Measurements from ENCODE around the gene OR8H3. TPM values are rescaled to one million over a fixed set of nuclear protein-coding genes. Genes with fewer than 3 reads are reported as not detected.

The OR8H3 gene
- total and polyA plus RNA-seq, 9 of the 15 experiments (the other 6 are each of a cell fraction or from before 2014, with no cell fraction given) = not detected

DNA sequence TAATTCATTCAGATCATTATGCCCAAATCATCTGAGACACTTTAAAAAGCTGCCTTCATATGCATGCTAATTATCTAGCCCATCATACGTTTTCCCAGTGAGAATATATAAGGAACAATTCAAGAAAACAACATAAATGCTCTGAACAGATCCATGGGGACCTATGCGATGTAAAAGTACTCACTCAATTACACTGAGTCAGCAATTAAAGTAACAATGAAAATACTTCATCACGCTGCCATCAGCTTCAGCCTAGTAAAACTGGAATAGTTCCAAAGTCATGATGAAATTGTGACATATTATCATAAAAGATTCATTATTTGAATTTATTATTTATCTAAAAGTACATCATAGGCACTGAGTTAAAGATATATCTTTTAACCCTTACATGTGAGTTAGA, 41.6 kb downstream of the OR8H3 start:
- WGBS (ENCODE audit: insufficient coverage, low coverage, missing lambda C conversion rate) = 0% methylated on average over 3 of the region's 3 CpGs
- no peak for FAIRE-seq
- Histone ChIP-seq H3K9me1 (ENCODE audit: control insufficient read depth, insufficient read depth, low read length) (no peaks in the 10 kb centered on the region), H3K79me2 (ENCODE audit: control insufficient read depth, insufficient read depth, low read length) (no peaks in the 10 kb centered on the region), H3K4me3 (no peak overlapping the region), H3K9ac (ENCODE audit: insufficient read depth in 1 of 2, low read depth in 2 of 2, low read length in 2 of 2) (no peak overlapping the region), H4K20me1 (replicated peaks; ENCODE audit: control insufficient read depth, insufficient read depth, low read length) (no peaks in the 10 kb centered on the region), H3K27ac (ENCODE audit: extremely low read depth, low read depth, low read length) (no peak overlapping the region), H3K27me3 (ENCODE audit: control insufficient read depth in 2 of 2, insufficient read depth in 2 of 2, low read length in 2 of 2) (no peaks in the 10 kb centered on the region), H3K36me3 (ENCODE audit: control insufficient read depth, insufficient read depth, low read length) (no peaks in the 10 kb centered on the region), H2AFZ (ENCODE audit: low read depth, low read length) (no peak overlapping the region), H3K9me3 (replicated peaks; ENCODE audit: control insufficient read depth, insufficient read depth, low read depth, low read length) (no peaks in the 10 kb centered on the region; the same call in 1 of the 2 replicates), H3K4me1 (replicated peaks in 1 of 2; ENCODE audit: control insufficient read depth in 2 of 2, insufficient read depth in 2 of 2, low read length in 2 of 2) (no peaks in the 10 kb centered on the region), H3K4me2 (ENCODE audit: insufficient read depth, low read length) (no peak overlapping the region)
- POLR2A ChIA-PET = no interaction called here
- BruUV-seq (replicated peaks) = no TSS peak
- in situ Hi-C loops (cut with MboI) = no loop called here
- intact Hi-C loops (cut with micrococcal nuclease) = loop anchor here (10.0 kb wide), 1 partner anchor 59 kb away; the partner anchor contains the start of gene OR8H2
- DNase-seq (ENCODE audit: extremely low read depth in 1 of 4, low spot score in 3 of 4) = no peak
- CTCF ChIA-PET (ENCODE audit: low intra/inter-chr PET ratio) = no interaction called here
- ATAC-seq = no peak
- peak; percentile 71 for TF ChIP-seq ZNF316 (IDR thresholded peaks at IDR 0.05)
- TF ChIP-seq HIVEP1 (CRISPR knock-in tag; IDR thresholded peaks at IDR 0.05) = no peak
- TF ChIP-seq ZNF436 (CRISPR knock-in tag; IDR thresholded peaks at IDR 0.05) = no peak
- no peak for TF ChIP-seq THRAP3 (IDR thresholded peaks at IDR 0.05; ENCODE audit: borderline replicate concordance)
- TF ChIP-seq NEUROD1 (IDR thresholded peaks at IDR 0.05; ENCODE audit: borderline replicate concordance, low read depth, low read length, partially characterized antibody) = no peak
- TF ChIP-seq ZFX (CRISPR knock-in tag; IDR thresholded peaks at IDR 0.05) = no peak
- no peak for TF ChIP-seq ETV6 (IDR thresholded peaks at IDR 0.05; ENCODE audit: borderline replicate concordance in 1 of 2, low read depth in 2 of 2, low read length in 1 of 2)
- no peak for TF ChIP-seq ETV6 (CRISPR knock-in tag; IDR thresholded peaks at IDR 0.05; ENCODE audit: borderline replicate concordance)
- TF ChIP-seq SNIP1 (IDR thresholded peaks at IDR 0.05; ENCODE audit: low read depth) = no peak
- TF ChIP-seq, protein P1, sequence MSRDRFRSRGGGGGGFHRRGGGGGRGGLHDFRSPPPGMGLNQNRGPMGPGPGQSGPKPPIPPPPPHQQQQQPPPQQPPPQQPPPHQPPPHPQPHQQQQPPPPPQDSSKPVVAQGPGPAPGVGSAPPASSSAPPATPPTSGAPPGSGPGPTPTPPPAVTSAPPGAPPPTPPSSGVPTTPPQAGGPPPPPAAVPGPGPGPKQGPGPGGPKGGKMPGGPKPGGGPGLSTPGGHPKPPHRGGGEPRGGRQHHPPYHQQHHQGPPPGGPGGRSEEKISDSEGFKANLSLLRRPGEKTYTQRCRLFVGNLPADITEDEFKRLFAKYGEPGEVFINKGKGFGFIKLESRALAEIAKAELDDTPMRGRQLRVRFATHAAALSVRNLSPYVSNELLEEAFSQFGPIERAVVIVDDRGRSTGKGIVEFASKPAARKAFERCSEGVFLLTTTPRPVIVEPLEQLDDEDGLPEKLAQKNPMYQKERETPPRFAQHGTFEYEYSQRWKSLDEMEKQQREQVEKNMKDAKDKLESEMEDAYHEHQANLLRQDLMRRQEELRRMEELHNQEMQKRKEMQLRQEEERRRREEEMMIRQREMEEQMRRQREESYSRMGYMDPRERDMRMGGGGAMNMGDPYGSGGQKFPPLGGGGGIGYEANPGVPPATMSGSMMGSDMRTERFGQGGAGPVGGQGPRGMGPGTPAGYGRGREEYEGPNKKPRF (IDR thresholded peaks at IDR 0.05; ENCODE audit: low read depth, low read length) = no peak
- no peak for TF ChIP-seq ZNF764 (CRISPR knock-in tag; IDR thresholded peaks at IDR 0.05; ENCODE audit: low read depth)
- no peak for TF ChIP-seq SRF (CRISPR knock-in tag; IDR thresholded peaks at IDR 0.05)
- TF ChIP-seq FOSL1 (tag; conservative IDR thresholded peaks at IDR 0.05) = no peak
- TF ChIP-seq MYC (IDR thresholded peaks at IDR 0.05; ENCODE audit: low read depth, low read length) = no peak
- no peak for TF ChIP-seq MYC (CRISPR knock-in tag; IDR thresholded peaks at IDR 0.05; ENCODE audit: borderline replicate concordance, low read depth)
- TF ChIP-seq SUPT5H (IDR thresholded peaks at IDR 0.05) = no peak
- no peak for TF ChIP-seq PHB2 (IDR thresholded peaks at IDR 0.05; ENCODE audit: low read depth)
- TF ChIP-seq PHF8 (IDR thresholded peaks at IDR 0.05; ENCODE audit: borderline replicate concordance, low read length) = no peak
- no peak for TF ChIP-seq TCF3 (CRISPR knock-in tag; IDR thresholded peaks at IDR 0.05)
- TF ChIP-seq, protein P2, sequence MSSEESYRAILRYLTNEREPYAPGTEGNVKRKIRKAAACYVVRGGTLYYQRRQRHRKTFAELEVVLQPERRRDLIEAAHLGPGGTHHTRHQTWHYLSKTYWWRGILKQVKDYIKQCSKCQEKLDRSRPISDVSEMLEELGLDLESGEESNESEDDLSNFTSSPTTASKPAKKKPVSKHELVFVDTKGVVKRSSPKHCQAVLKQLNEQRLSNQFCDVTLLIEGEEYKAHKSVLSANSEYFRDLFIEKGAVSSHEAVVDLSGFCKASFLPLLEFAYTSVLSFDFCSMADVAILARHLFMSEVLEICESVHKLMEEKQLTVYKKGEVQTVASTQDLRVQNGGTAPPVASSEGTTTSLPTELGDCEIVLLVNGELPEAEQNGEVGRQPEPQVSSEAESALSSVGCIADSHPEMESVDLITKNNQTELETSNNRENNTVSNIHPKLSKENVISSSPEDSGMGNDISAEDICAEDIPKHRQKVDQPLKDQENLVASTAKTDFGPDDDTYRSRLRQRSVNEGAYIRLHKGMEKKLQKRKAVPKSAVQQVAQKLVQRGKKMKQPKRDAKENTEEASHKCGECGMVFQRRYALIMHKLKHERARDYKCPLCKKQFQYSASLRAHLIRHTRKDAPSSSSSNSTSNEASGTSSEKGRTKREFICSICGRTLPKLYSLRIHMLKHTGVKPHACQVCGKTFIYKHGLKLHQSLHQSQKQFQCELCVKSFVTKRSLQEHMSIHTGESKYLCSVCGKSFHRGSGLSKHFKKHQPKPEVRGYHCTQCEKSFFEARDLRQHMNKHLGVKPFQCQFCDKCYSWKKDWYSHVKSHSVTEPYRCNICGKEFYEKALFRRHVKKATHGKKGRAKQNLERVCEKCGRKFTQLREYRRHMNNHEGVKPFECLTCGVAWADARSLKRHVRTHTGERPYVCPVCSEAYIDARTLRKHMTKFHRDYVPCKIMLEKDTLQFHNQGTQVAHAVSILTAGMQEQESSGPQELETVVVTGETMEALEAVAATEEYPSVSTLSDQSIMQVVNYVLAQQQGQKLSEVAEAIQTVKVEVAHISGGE (CRISPR knock-in tag; IDR thresholded peaks at IDR 0.05) = no peak
